MM.1S (cell line): ENCODE results near the gene PIK3R3.

ENCODE experiments used
- DNase-seq: peaks from one replicate; pipeline ENCODE4 v3.0.0-alpha.2; 2015
- H2AFZ ChIP-seq: fragments of 300-600 bp; sonication (generic); 2 replicates; pipeline ENCODE4 v1.6.0; 2016; ENCODE audit warnings: antibody characterized with exemption, low read length
- H3F3A ChIP-seq: fragments of 300-600 bp; sonication (generic); 2 replicates; pipeline ENCODE4 v1.6.1; 2016; ENCODE audit warnings: mild to moderate bottlenecking, antibody characterized with exemption, low read length, moderate library complexity, mixed read lengths; ENCODE audit not compliant: insufficient read depth
- H3K27ac ChIP-seq: fragments of 300-600 bp; sonication (generic); 2 replicates; pipeline ENCODE4 v1.5.1; 2016; ENCODE audit warnings: mild to moderate bottlenecking, low read length
- H3K27me3 ChIP-seq: fragments of 300-600 bp; sonication (generic); replicated peaks from 2 replicates; pipeline ENCODE4 v1.6.0; 2016; ENCODE audit warnings: low read length; ENCODE audit not compliant: insufficient read depth
- H3K36me3 ChIP-seq: fragments of 300-600 bp; sonication (generic); replicated peaks from 2 replicates; pipeline ENCODE4 v1.6.1; 2016; ENCODE audit warnings: mild to moderate bottlenecking, low read length, mixed read lengths; ENCODE audit not compliant: insufficient read depth
- H3K4me1 ChIP-seq: fragments of 300-600 bp; sonication (generic); 2 replicates; pipeline ENCODE4 v1.6.1; 2016; ENCODE audit warnings: low read length, mixed read lengths
- H3K4me2 ChIP-seq: fragments of 300-600 bp; sonication (generic); 2 replicates; pipeline ENCODE4 v1.6.0; 2016; ENCODE audit warnings: low read depth, low read length
- H3K4me3 ChIP-seq: fragments of 300-600 bp; sonication (generic); 2 replicates; pipeline ENCODE4 v1.5.1; 2016; ENCODE audit warnings: low read length, mixed read lengths
- H3K79me2 ChIP-seq: fragments of 300-600 bp; sonication (generic); 2 replicates; pipeline ENCODE4 v1.6.1; 2016; ENCODE audit warnings: mixed run types, low read length, mixed read lengths
- H3K9ac ChIP-seq: fragments of 300-600 bp; sonication (generic); 2 replicates; pipeline ENCODE4 v1.6.1; 2016; ENCODE audit warnings: low read length, mixed read lengths
- H3K9me2 ChIP-seq: fragments of 300-600 bp; sonication (generic); replicated peaks from 2 replicates; pipeline ENCODE4 v1.6.1; 2016; ENCODE audit warnings: mild to moderate bottlenecking, low read length, mixed read lengths; ENCODE audit not compliant: insufficient read depth
- H3K9me3 ChIP-seq: fragments of 300-600 bp; sonication (generic); replicated peaks from 2 replicates; pipeline ENCODE4 v1.6.1; 2016; ENCODE audit warnings: mild to moderate bottlenecking, low read length, mixed read lengths; ENCODE audit not compliant: insufficient read depth
- H4K20me1 ChIP-seq: fragments of 300-600 bp; sonication (generic); 2 replicates; pipeline ENCODE4 v1.6.1; 2016; ENCODE audit warnings: mild to moderate bottlenecking, low read length, moderate library complexity, mixed read lengths; ENCODE audit not compliant: insufficient read depth
- CTCF ChIP-seq: fragments of 300-600 bp; sonication (generic); IDR thresholded peaks from 2 replicates; pipeline ENCODE4 v1.5.1; 2016; ENCODE audit warnings: antibody characterized with exemption, low read length, mixed read lengths
- EZH2 ChIP-seq: fragments of 300-600 bp; sonication (generic); optimal IDR thresholded peaks from 2 replicates; pipeline ENCODE3; 2017; ENCODE audit warnings: low read depth, mild to moderate bottlenecking, antibody characterized with exemption, low read length, mixed read lengths
- EZH2phosphoT487 ChIP-seq: fragments of 300-600 bp; sonication (generic); IDR thresholded peaks from 2 replicates; pipeline ENCODE4 v1.6.1; 2018; ENCODE audit warnings: antibody characterized with exemption, low read length

Gene PIK3R3

DNA sequence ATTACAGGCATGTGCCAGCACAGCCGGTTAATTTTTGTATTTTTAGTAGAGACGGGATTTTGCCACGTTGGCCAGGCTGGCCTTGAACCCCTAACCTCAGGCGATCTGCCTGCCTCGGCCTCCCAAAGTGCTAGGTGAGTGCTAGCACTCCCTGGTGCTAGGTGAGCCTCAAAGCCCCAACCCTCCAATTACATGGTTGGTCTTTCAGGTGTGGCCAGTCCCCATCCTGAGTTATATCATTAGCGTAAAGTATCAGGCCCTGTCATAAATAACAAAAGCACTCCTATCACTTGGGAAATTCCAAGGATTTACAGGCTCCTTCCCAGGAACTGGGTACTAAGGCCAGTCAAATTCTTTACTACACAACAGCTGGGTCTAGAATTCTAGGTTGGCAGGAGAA, 138.0 kb downstream of the PIK3R3 start:
- Histone ChIP-seq H3K36me3 (no peaks in the 10 kb centered on the region), H3K79me2 (peaks cover 23% of the 10 kb centered on the region; the same call in 1 of the 2 replicates), H3K4me1 (peaks cover 18% of the 10 kb centered on the region), H2AFZ (no peak overlapping the region), H3K4me3 (no peak overlapping the region), H3K27ac (no peak overlapping the region), H4K20me1 (no peaks in the 10 kb centered on the region), H3K9ac (no peak overlapping the region), H3K27me3 (no peaks in the 10 kb centered on the region), H3K9me2 (no peaks in the 10 kb centered on the region), H3K9me3 (no peaks in the 10 kb centered on the region), H3K4me2 (no peak overlapping the region), H3F3A (no peaks in the 10 kb centered on the region)
- no peak for DNase-seq
- TF ChIP-seq CTCF (no peak), EZH2 (no peak), EZH2phosphoT487 (no peak)
